B cell (primary cell): ENCODE measurements around the gene SCRN1. TPM values are rescaled to one million over a fixed set of nuclear protein-coding genes. Genes with fewer than 3 reads are reported as not detected.

Experiments used
- ATAC-seq: fragments of 200-7000 bp; cut with Tn5 transposase; one replicate; pipeline ENCODE4 v1.10.0; 2021; ENCODE audit warnings: low read depth, mild to moderate bottlenecking, moderate number of reproducible peaks, moderate library complexity
- CTCF ChIA-PET: fragments of 350-600 bp; sonication (Branson Sonifier 250); formaldehyde crosslinking; loops from one replicate; lab custom pipeline; 2021; ENCODE audit warnings: antibody characterized with exemption, inconsistent platforms; lab: Charles Lee
- POLR2A ChIA-PET: fragments of 350-600 bp; sonication (Branson Sonifier 250); formaldehyde crosslinking; loops from one replicate; lab custom pipeline; 2021; ENCODE audit warnings: antibody characterized with exemption; lab: Charles Lee
- DNase-seq: peaks from one replicate; pipeline ENCODE4 v3.0.0; 2013
- H2AFZ ChIP-seq: 2 replicates; pipeline ENCODE4 v1.6.1; 2012; ENCODE audit warnings: mild to moderate bottlenecking, low read depth, low read length; ENCODE audit not compliant: insufficient read depth, poor library complexity, severe bottlenecking
- H3K27ac ChIP-seq, 2 donors: 1 replicate in 1 of 2; 2 replicates in 1 of 2; pipeline ENCODE4 v1.5.1; 2012 to 2013; ENCODE audit warnings: low read length in 2 of 2, mild to moderate bottlenecking in 2 of 2, moderate library complexity in 1 of 2
- H3K27me3 ChIP-seq, 4 experiments: fragments of 200-600 bp in 1 of 4; sonication (generic) in 1 of 4; replicated peaks in 1 of 4; 1 replicate in 2 of 4; 2 replicates in 2 of 4; pipeline versions ENCODE4 v1.6.1 to v1.7.0; 2013 to 2016; ENCODE audit warnings: low read length in 3 of 4, mild to moderate bottlenecking in 2 of 4, mixed read lengths in 1 of 4, moderate library complexity in 1 of 4; ENCODE audit not compliant: insufficient read depth in 4 of 4, control insufficient read depth in 3 of 4; ENCODE audit errors: control extremely low read depth in 1 of 4
- H3K36me3 ChIP-seq, 2 experiments: replicated peaks in 1 of 2; 1 replicate in 1 of 2; 2 replicates in 1 of 2; pipeline versions ENCODE4 v1.6.1 to v1.7.1; 2013; ENCODE audit warnings: low read length in 1 of 2; ENCODE audit not compliant: insufficient read depth in 2 of 2, control insufficient read depth in 1 of 2; ENCODE audit errors: control extremely low read depth in 1 of 2, extremely low read depth in 1 of 2
- H3K4me1 ChIP-seq, 2 donors: fragments of 200-600 bp in 1 of 2; sonication (generic) in 1 of 2; 1 replicate in 1 of 2; 2 replicates in 1 of 2; pipeline versions ENCODE4 v1.5.1 to v1.6.1; 2013 to 2017; ENCODE audit warnings: low read length in 2 of 2; ENCODE audit not compliant: control insufficient read depth in 2 of 2, insufficient read depth in 2 of 2
- H3K4me2 ChIP-seq: replicated peaks from 2 replicates; pipeline ENCODE3; 2012; ENCODE audit warnings: mild to moderate bottlenecking, low read depth, low read length; ENCODE audit not compliant: poor library complexity, severe bottlenecking
- H3K4me3 ChIP-seq, 5 experiments: fragments of 200-600 bp in 1 of 5; sonication (generic) in 1 of 5; 1 replicate in 3 of 5; 2 replicates in 2 of 5; pipeline versions ENCODE4 v1.5.1 to v1.7.0; 2011 to 2016; ENCODE audit warnings: low read length in 4 of 5, mild to moderate bottlenecking in 4 of 5, low read depth in 2 of 5, control low read depth in 1 of 5, moderate library complexity in 1 of 5; ENCODE audit not compliant: insufficient read depth in 1 of 5; ENCODE audit errors: control extremely low read depth in 1 of 5, extremely low read depth in 1 of 5
- H3K79me2 ChIP-seq: fragments of 200-600 bp; sonication (generic); one replicate; pipeline ENCODE4 v1.6.0; 2016; ENCODE audit warnings: low read length; ENCODE audit not compliant: control insufficient read depth, insufficient read depth
- H3K9ac ChIP-seq: fragments of 200-600 bp; sonication (generic); 2 replicates; pipeline ENCODE4 v1.6.1; 2017; ENCODE audit warnings: mild to moderate bottlenecking, low read length, moderate library complexity
- H3K9me3 ChIP-seq, 3 donors: one replicate each; pipeline versions ENCODE4 v1.6.1 to v1.7.1; 2013; ENCODE audit warnings: low read length in 2 of 3; ENCODE audit not compliant: control insufficient read depth in 2 of 3, insufficient read depth in 1 of 3; ENCODE audit errors: control extremely low read depth in 1 of 3
- H4K20me1 ChIP-seq: 2 replicates; pipeline ENCODE4 v1.6.0; 2012; ENCODE audit warnings: mild to moderate bottlenecking, low read length; ENCODE audit not compliant: insufficient read depth, control insufficient read depth, poor library complexity, severe bottlenecking
- H3K27ac Mint-ChIP-seq: one replicate; pipeline ENCODE4 v1.8.0; 2021; ENCODE audit warnings: mixed read lengths
- H3K27me3 Mint-ChIP-seq: one replicate; pipeline ENCODE4 v1.8.0; 2021; ENCODE audit warnings: mixed read lengths
- H3K4me1 Mint-ChIP-seq: one replicate; pipeline ENCODE4 v1.8.0; 2021; ENCODE audit warnings: mixed read lengths
- H3K4me3 Mint-ChIP-seq: one replicate; pipeline ENCODE4 v1.8.0; 2021; ENCODE audit warnings: mixed read lengths
- H3K9me3 Mint-ChIP-seq: one replicate; pipeline ENCODE4 v1.8.0; 2022; ENCODE audit warnings: mixed read lengths; ENCODE audit not compliant: insufficient read depth
- CTCF ChIP-seq: fragments of 200-600 bp; IDR thresholded peaks from one replicate; pipeline ENCODE4 v1.8.0; 2022; ENCODE audit warnings: antibody characterized with exemption, mild to moderate bottlenecking
- EZH2 ChIP-seq: IDR thresholded peaks from 2 replicates; pipeline ENCODE4 v1.6.1; 2012; ENCODE audit warnings: borderline replicate concordance, low read depth, mild to moderate bottlenecking, moderate library complexity, low read length; ENCODE audit not compliant: insufficient read depth, poor library complexity, severe bottlenecking
- WGBS: methylation state at CpG from one replicate; pipeline ENCODE4 v1.1.5; 2013; ENCODE audit warnings: missing lambda C conversion rate; ENCODE audit not compliant: insufficient coverage; 5-methylcytosine and 5-hydroxymethylcytosine counted together
- intact Hi-C: fragments of 100-400 bp; cut with micrococcal nuclease; formaldehyde crosslinking; loops from one replicate; pipeline ENCODE4 v1.10.0; 2022
- polyA plus RNA-seq: library from polyadenylated mRNA; depleted of rRNA; stranded (reverse); fragments of >200 nt; gene quantifications from 2 replicates; pipeline ENCODE4 v1.2.3, GENCODE V29; 2012
- total RNA-seq, 2 donors: library from RNA; stranded (reverse); fragments of 120-200 nt in 1 of 2; gene quantifications; 1 replicate in 1 of 2; 2 replicates in 1 of 2; pipeline versions ENCODE4 v1.2.3 to v1.2.4, GENCODE V29; 2013 to 2022

The SCRN1 gene
- total and polyA plus RNA-seq, 2 donors (not counting 1 experiment from before 2014, with no cell fraction given), result 16.6 to 66.6 TPM

- Histone ChIP-seq H3K4me2 (no peak overlapping the region), H3K9ac (no peak overlapping the region), H3K27me3 (no peaks in the 10 kb centered on the region), H3K36me3 (peaks cover 0 to 27% of the 10 kb centered on the region in 2 experiments), H3K4me1 (no peaks in the 10 kb centered on the region), H2AFZ (no peak overlapping the region), H3K9me3 (no peaks in the 10 kb centered on the region), H3K27ac (no peak overlapping the region), H4K20me1 (peaks cover 3% of the 10 kb centered on the region), H3K4me3 (no peak overlapping the region), H3K79me2 (no peaks in the 10 kb centered on the region)
- no peak for TF ChIP-seq CTCF
- TF ChIP-seq EZH2, result no peak
- H3K9me3 Mint-ChIP-seq, result no peaks in the 10 kb centered on the region
- no peaks in the 10 kb centered on the region for H3K27me3 Mint-ChIP-seq
- ChIA-PET POLR2A (no interaction called here), CTCF (interaction anchor here (3.0 to 4.5 kb wide), 4 partner anchors 12 to 156 kb away, joined by 13 to 50 read pairs (median 23); no protein-coding TSS in a partner anchor)
- no peak overlapping the region for H3K4me3 Mint-ChIP-seq
- ATAC-seq (no peak), DNase-seq (no peak)
- intact Hi-C loops, result no loop called here
- no peaks in the 10 kb centered on the region for H3K4me1 Mint-ChIP-seq
- WGBS, result no CpG with 5 or more reads among the region's 5 CpGs
- H3K27ac Mint-ChIP-seq, result no peak overlapping the region
Measured at GRCh38 chr7:29919790-29920189, 69.8 kb downstream of the SCRN1 start.

- no peak overlapping the region for H3K27ac ChIP-seq
- H3K4me3 ChIP-seq, result no peak overlapping the region
- H4K20me1 ChIP-seq, result peaks cover 3% of the 10 kb centered on the region
- H3K79me2 ChIP-seq, result no peaks in the 10 kb centered on the region
- H3K9me3 ChIP-seq, result no peaks in the 10 kb centered on the region
- peaks cover 0 to 26% of the 10 kb centered on the region in 2 experiments for H3K36me3 ChIP-seq
- no peak overlapping the region for H2AFZ ChIP-seq
- H3K27me3 Mint-ChIP-seq, result no peaks in the 10 kb centered on the region
- H3K27me3 ChIP-seq, result no peaks in the 10 kb centered on the region
- no peak for DNase-seq
- H3K4me2 ChIP-seq, result no peak overlapping the region
- WGBS, result 96% methylated on average over 4 of the region's 4 CpGs
- no peaks in the 10 kb centered on the region for H3K4me1 ChIP-seq
- H3K9ac ChIP-seq, result no peak overlapping the region
- TF ChIP-seq EZH2 (no peak), CTCF (no peak)
- intact Hi-C loops, result no loop called here
- ChIA-PET CTCF (interaction anchor here (0.7 kb wide), 1 partner anchor 9 kb away, joined by 3 read pairs; no protein-coding TSS in a partner anchor), POLR2A (no interaction called here)
- peak overlapping the region; percentile 32 for H3K27ac Mint-ChIP-seq
- no peak overlapping the region for H3K4me3 Mint-ChIP-seq
- no peaks in the 10 kb centered on the region for H3K9me3 Mint-ChIP-seq
- no peak for ATAC-seq
- no peaks in the 10 kb centered on the region for H3K4me1 Mint-ChIP-seq
Measured at GRCh38 chr7:29918850-29919249, 70.8 kb downstream of the SCRN1 start.
